GM13977 (cell line): ENCODE measurements around the gene FGD4.

Experiments
- DNase-seq: peaks from one replicate; pipeline ENCODE4 v3.0.0; 2012; ENCODE audit warnings: low spot score
- in situ Hi-C: fragments of 300-500 bp; cut with MboI; formaldehyde crosslinking; loops from one replicate; pipeline ENCODE4 v1.12.0; 2022; ENCODE audit warnings: low sequenced_read_pairs, low pct_unique_long_range_greater_than_20kb, mixed read lengths, inconsistent platforms; ENCODE audit not compliant: unreplicated experiment
- TF ChIP-seq, protein P1 (sequence below): IDR thresholded peaks from 2 replicates; pipeline ENCODE4 v1.5.1; 2012; ENCODE audit warnings: mild to moderate bottlenecking, control low read depth; ENCODE audit not compliant: insufficient read depth; ENCODE audit errors: extremely low read depth, missing control alignments

The FGD4 gene

DNA sequence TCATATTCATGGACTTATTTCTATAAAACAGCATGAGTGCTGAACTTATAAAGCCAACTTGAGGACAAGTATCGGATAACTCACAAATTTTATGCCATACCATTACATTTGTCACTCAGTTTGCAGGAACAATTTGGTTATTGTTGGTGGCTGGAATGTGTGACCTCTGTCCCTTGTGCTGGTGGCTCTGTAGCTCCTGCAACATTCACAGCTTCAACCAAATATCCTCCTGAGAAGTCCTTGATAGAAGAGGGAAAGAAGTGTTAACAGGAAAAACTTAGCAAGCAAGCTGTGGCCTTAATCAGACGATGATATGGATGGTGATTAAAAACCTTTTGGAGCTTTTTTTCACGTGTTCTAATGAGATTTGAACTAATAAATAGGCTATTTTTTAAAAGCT, 218.8 kb downstream of the FGD4 start:
- TF ChIP-seq, protein P1, sequence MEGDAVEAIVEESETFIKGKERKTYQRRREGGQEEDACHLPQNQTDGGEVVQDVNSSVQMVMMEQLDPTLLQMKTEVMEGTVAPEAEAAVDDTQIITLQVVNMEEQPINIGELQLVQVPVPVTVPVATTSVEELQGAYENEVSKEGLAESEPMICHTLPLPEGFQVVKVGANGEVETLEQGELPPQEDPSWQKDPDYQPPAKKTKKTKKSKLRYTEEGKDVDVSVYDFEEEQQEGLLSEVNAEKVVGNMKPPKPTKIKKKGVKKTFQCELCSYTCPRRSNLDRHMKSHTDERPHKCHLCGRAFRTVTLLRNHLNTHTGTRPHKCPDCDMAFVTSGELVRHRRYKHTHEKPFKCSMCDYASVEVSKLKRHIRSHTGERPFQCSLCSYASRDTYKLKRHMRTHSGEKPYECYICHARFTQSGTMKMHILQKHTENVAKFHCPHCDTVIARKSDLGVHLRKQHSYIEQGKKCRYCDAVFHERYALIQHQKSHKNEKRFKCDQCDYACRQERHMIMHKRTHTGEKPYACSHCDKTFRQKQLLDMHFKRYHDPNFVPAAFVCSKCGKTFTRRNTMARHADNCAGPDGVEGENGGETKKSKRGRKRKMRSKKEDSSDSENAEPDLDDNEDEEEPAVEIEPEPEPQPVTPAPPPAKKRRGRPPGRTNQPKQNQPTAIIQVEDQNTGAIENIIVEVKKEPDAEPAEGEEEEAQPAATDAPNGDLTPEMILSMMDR = no peak
- in situ Hi-C loops = no loop called here
- DNase-seq = no peak

DNA sequence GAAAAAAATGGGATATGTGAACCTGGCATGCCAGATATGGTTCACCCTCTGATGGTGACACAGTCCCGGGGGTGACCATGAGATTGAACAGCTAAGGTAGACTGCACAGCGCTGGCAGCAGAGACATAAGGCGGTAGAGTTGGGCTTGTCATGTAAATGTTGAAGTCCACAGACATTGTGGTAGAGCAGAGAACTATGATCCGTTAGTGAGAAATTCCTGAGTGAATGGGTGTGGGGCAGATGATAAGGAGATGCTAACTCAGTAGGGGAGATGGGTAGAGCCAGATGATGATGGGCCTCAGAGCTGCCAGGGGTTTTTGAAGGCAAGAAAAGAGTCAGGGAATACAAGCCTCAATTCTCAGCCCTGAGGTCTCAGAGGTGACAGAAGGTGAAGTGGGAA, 228.6 kb downstream of the FGD4 start:
- TF ChIP-seq, protein P1 = no peak
- DNase-seq = no peak
- in situ Hi-C loops = no loop called here

DNA sequence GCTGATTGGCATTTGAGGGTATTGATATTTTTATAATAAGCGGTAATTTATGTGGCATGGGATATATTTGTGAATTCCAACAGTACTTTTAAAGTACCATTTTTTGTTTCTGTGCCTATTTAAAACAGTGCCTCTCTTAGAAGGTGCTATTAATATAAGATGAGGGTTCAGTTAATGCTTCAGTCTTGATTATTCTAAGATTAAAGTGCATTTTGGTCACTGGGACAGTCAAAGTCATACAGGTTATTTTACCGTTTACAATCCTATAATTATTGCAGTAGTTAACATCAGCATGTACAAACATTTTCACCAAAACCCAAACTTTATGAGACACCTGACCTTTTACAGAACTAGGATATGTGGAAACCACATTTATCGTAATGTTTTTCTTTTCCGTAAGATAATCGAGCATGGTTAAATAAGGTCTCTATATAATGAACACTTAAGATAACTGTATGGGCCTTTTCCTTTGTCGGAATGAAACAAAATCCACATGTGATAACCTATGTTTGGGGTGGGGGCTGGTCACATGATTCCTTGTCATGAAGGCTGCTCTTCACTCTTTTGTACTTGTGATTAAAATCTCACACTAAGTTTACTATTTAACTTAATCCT, 242.0 kb downstream of the FGD4 start:
- in situ Hi-C loops = no loop called here
- TF ChIP-seq, protein P1 = no peak
- DNase-seq = no peak

DNA sequence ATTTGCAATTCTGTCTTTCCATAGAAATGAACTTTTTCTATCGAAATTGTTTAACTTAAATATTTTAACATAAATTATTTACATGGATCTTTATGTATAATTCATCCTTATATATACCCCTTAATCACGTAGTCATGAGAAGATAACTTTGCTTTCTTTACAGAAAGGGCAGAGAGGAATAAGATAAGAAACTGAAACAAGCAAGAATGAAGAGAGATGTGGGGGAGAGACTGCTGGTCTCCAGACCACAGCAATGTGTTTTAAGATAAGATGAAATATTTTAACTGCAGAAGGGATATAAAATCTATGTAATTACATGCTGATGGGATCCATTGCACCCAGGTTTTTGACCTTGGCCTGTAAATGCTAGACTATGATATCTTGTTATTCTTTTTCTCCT, 245.1 kb downstream of the FGD4 start:
- TF ChIP-seq, protein P1 = no peak
- no peak for DNase-seq
- in situ Hi-C loops = no loop called here

DNA sequence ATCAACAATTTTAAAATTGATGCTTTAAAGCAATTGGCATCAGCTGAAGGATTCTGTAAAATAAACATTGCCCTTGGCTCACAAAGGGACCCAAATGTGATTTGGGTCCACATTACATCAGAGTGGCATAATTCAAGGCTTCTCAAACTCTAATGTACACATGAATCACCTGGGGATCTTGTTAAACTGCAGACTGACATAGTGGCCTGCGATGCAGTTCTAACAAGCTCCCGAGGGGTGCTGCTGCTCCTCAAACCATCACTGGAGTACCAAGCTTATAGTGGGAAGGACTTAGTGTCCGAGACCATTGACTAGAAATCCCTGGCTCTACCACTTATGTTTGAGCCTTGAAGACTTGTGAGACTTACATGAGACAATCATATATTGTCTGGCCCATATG, 247.9 kb downstream of the FGD4 start:
- in situ Hi-C loops = no loop called here
- no peak for DNase-seq
- TF ChIP-seq, protein P1 = no peak

DNA sequence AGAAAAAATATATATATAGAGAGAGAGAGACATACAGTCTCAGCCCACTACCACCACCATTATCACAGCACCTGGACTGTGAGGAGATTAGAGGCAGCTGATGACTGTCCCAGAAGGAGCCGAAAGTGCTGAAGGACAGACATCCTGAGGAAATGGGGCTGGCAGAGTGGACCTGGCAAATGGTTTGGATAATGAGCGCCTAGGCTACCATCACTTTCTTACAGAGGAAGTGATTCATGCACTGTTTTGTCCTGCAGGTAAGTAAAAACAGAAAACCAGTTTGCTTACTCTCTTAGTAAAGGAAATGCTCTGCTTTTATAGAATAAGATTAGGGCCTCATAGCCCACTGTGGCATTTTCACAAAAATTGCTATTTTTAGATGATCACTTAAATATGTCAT, 251.2 kb downstream of the FGD4 start:
- in situ Hi-C loops = no loop called here

More for the DNA sequence above, 251.2 kb downstream of the FGD4 start:
- no peak for DNase-seq
- TF ChIP-seq, protein P1 = no peak
